Measurements from ENCODE around the gene NADK.
"Not testable (repeated sequence)": the region's sequence is repeated elsewhere in the genome, so short reads cannot be mapped to it uniquely, and the experiment has no call there.

NADK gene

DNA sequence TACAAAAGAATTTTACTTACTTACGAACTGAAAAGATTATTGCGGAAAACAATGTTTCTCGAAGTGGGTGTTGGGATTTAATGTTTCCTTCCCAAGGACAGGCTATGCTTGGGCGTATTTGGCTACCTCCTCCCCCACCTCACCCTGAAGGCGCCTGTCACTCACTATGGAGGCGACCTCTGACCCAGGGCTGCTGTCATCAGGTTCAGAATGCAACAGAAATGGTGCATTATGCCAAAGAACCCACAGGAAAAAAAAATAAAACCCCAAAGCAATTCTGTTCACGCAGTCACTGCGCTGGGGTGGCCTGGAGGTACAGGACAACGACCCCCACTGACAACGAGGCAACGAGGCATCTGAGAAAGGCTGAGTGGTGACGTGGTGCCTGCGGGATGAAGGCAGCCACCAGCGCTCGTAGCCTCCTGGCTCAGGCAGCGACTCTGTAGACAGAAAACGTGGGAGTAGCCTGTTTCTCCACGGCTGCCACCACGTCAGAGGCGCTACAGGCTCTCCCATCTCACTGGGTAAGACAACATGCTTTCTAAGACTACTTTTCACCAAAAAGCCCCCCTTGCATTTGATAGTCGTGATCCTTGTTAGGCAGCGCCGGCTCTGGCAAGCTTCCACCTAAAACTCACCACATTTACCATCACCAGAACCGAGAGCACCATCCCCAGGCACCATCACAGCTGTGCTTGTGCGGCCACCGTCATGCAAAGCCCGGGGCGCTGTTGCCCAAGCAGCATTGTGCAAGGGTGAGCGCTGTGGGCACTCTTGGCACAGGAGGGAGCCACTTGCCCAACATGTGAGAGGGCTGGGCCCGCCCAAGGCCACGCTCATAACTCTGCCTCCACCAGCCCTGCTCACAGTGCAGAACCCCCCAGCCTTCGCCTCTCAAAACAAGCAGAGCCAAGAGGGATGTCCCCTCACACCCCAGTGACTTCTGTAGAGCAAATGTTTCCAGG is 14.3 kb downstream of the NADK start:
- peak; percentile 72 for DNase-seq (ENCODE audit: low spot score)

DNA sequence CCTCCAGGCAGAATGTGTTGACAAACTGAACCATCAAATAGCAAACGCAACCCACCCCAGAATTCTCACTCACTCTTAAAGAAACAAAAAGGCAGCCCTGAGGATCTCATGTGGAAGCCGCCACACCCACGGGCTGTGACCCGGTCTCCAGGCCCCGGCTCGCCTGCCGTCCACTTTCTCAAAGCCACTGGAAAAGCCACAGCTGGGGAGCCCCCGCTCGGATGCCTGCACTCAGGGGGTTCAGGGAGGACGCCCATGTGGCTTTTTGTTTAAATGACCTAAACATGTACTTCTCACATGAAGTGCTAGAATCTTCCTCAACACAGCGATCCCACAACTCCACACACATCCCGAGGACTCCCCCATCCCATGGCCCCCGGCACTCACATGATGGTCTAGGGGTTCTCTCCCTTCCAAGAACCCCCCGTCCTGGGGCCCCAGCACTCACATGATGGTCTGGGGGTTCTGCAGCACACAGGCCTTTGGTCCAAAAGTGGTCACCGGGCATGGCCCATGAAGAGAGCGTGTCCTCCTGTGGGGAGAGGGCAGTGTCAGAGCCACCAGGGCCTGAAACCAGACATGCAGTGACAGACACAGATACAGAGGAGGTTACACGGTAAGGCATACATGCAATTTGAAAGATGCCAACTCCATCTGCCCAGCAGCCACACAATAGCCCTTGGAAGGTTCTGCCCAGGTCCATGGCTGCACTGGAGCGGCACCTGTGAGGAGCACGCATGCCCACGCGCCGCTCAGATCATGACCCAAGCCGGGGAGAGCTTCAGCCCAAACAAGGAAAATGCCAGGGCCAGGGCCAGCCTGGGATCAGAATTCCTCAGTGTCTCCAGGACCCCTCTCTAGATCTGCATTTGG is 16.5 kb downstream of the NADK start:
- no peak for DNase-seq (ENCODE audit: low spot score)

DNA sequence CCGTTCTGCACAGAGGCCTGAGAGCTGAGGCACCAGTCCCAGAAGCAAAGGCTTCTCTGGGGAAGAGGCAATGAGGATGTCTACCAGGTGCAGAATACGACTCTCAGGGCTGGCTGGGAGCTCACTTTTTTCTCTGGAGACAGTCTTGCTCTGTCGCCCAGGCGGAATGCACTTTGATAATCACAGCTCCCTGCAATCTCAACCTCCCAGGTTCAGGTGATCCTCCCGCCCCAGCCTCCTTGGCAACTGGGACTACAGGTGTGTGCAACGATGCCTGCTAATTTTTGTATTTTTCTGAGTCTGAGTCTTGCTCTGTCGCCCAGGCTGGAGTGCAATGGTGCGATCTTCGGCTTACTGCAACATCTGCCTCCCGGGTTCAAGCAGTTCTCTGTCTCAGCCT is 17.6 kb downstream of the NADK start:
- DNase-seq (ENCODE audit: low spot score): no peak

DNA sequence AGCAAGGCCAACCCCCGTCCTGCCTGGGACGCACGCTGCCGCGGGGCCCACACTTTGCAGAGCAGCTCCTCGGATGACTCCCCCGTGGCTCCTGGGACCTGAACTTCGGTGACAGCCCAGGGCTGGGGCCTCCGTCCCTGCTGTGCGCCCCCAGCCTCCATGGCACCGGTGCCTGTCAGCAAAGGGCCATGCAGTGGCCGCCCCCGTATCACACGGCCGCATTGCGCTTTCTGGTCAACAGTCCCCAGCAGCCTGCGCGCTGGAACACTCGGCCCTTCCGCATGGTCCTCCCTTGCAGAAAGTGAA is 18.0 kb downstream of the NADK start:
- DNase-seq (ENCODE audit: low spot score): no peak

DNA sequence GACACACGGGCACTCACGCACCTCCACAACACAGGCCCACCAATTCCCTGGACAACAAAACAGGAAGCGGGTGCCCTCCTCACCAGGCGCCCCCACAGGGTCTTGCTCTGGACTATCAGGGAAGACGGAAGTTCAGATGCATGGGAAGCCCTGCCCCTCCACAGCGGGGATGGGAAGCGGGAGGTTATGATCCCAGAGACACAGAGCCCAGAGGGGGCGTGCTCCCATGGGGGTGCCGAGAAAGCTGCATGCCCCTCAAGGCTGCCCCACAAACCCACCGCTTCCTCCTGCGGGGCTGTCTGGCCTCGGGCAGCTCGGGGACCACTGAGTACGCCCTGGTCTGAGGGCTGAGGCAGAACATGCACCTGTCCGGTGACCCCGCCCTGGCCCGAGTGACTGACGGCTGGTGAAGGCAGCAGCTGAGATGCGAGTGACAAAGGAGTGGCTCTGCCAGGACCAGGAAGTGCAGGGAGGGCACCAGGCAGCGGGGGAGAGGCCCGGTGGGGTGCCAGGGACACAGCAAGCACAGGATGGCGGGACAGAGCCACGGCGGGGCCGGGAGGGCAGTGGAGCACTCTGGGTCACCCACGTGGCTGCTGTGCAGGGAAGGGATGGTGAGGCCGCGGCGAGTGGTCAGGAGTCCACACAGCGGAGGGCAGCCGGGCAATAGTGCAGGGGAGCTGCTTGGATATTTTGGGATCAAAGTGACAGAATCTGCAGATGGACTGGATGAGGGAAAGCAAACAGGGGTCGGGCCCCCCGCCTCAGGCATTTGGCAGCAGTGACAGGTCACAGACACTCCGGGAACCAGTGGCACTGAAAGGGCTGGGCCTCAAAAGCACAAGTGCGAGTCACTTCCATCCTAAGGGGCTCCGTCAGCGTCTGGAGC is 18.6 kb downstream of the NADK start:
- no peak for DNase-seq (ENCODE audit: low spot score)

- no peak for DNase-seq (ENCODE audit: low spot score)
Observed at GRCh38 chr1:1758692-1759455, 19.4 kb downstream of the NADK start.

GRCh38 chr1:1758059-1758621 is 20.1 kb downstream of the NADK start:
- no peak for DNase-seq (ENCODE audit: low spot score)

- no peak for DNase-seq (ENCODE audit: low spot score)
Observed at GRCh38 chr1:1757422-1758058, 20.7 kb downstream of the NADK start.

- DNase-seq (ENCODE audit: low spot score): no peak
Observed at GRCh38 chr1:1756661-1757421, 21.4 kb downstream of the NADK start.

GRCh38 chr1:1755852-1756251 is 22.4 kb downstream of the NADK start:
- no peak for DNase-seq (ENCODE audit: low spot score)

GRCh38 chr1:1755426-1755825 is 22.8 kb downstream of the NADK start:
- no peak for DNase-seq (ENCODE audit: low spot score)

- DNase-seq (ENCODE audit: low spot score): no peak
Observed at GRCh38 chr1:1754051-1754815, 24.0 kb downstream of the NADK start.

DNA sequence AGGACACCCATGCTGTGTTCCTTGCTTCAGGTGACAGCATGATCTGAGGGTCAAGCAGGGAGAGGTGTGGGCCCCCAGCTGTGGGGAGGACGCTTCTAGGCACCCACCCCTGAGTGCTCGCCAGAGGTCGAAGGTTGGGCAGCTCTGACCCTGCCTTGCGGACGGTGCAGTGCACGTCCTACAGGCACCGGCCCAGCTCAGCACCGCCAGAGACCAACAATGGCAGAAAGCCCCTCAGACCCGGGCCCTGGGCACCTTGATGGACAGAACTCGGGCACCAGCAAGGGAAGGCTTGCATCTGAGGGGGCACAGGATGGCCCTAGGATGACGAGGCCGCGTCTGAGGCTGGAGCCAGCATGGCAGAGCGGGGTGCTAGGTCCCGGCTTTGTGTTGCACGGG is 24.7 kb downstream of the NADK start:
- DNase-seq (ENCODE audit: low spot score): no peak

DNA sequence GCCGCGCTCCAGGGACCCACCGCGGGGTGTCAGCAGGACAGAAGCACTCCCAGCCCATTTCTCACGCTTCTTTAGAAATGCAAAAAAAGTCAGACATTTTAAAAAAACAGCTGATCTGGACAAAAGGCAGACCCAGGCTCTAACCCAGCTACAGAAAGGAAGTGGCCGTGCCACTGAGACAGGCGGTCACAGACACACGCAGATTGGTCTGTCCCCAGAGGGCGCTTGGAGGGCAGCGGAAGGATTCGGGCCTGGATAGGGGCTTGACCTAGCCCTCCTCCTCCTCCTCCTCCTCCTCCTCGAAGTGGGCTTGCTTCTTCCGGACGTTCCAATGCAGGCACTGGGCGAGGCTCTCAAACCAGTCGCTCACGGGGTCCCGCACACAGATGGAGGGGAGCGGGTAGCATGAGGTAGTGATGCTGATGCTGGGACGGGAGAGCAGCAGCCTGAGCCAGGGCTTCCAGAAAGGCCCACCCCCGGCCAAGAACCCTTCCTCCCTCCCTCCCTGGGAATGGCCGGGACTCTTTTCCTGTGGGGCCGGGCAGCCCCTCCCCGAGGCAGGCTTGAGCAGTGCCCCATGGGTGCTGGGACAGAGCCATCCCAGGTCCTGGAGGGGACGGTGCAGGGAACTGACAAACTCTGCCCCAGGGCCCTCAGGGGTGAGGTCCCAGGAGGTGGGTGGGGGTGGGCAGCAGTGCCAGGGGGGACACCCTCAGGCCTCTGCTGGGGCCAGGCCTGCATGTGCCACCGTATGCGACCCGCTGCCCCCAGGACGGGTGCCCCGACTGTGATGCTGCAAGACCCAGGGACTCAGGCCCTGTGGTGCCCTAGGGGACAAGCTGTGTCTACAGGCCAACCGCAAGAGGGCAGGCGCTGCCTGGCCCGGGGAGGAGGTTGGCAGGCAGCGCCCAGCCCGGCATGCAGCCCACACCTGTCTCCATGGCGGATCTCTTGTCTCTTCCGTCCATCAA is 25.3 kb downstream of the NADK start:
- no peak for DNase-seq (ENCODE audit: low spot score)

DNA sequence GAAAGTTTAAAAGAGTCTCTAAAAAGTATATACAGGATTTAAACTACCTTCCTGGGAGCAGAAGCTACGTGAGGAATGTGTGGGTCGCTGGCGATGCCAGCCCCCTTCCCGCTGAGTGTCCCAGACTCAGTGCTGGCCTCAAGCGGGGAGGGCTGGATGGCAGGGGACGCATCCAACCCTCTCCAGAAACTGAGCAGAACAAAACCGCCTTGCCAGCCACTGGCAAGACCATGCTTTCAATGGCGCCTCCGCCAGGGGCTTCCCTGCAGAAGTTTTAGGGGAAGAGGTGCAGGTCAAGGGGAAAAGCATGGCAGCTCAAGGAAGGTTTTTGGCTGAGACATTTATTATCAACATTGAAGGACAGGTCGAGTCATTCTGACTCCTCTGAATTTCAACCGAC is 26.1 kb downstream of the NADK start:
- no peak for DNase-seq (ENCODE audit: low spot score)

GRCh38 chr1:1749941-1750340 is 28.3 kb downstream of the NADK start:
- not testable (repeated sequence) for DNase-seq (ENCODE audit: low spot score)

GRCh38 chr1:1748686-1749321 is 29.5 kb downstream of the NADK start:
- no peak for DNase-seq (ENCODE audit: low spot score)
